Testis (tissue), 3 donors: Measurements from ENCODE around the gene ARL4D. TPM values are rescaled to one million over a fixed set of nuclear protein-coding genes. Genes with fewer than 3 reads are reported as not detected.

Experiments used
- DNase-seq: peaks from one replicate; pipeline ENCODE4 v3.0.0-alpha.2; 2019
- H3K27ac ChIP-seq, 2 donors: fragments of 200-600 bp; sonication (generic); one replicate each; pipeline ENCODE4 v1.5.1; 2019
- H3K27me3 ChIP-seq: fragments of 200-600 bp; sonication (generic); one replicate; pipeline ENCODE4 v1.5.1; 2019
- H3K36me3 ChIP-seq: fragments of 200-600 bp; sonication (generic); one replicate; pipeline ENCODE4 v1.5.1; 2017; ENCODE audit warnings: low read depth; ENCODE audit errors: missing control alignments
- H3K4me1 ChIP-seq: fragments of 200-600 bp; sonication (generic); one replicate; pipeline ENCODE4 v1.5.1; 2019
- H3K4me3 ChIP-seq, 2 donors: fragments of 200-600 bp; sonication (generic); one replicate each; pipeline ENCODE4 v1.5.1; 2017 to 2019
- H3K9me3 ChIP-seq: fragments of 200-600 bp; sonication (generic); one replicate; pipeline ENCODE4 v1.5.1; 2017
- POLR2A ChIP-seq: fragments of 450-650 bp; IDR thresholded peaks from one replicate; pipeline ENCODE4 v1.6.1; 2017; ENCODE audit warnings: antibody characterized with exemption, mild to moderate bottlenecking, moderate library complexity
- WGBS, 2 donors: methylation state at CpG; one replicate each; pipeline ENCODE4 v1.1.5; 2018; 5-methylcytosine and 5-hydroxymethylcytosine counted together
- intact Hi-C: fragments of 100-400 bp; cut with DNase I; formaldehyde crosslinking; loops from one replicate; pipeline ENCODE4 v1.15.1; 2023; ENCODE audit warnings: low total_unique reads
- polyA plus RNA-seq: library from polyadenylated mRNA; stranded (reverse); fragments of 350-450 nt; fragmentation: Illumina TruSeq; extraction: RNeasy Lipid Tissue Mini Kit (QIAGEN cat#74804); gene quantifications from one replicate; pipeline ENCODE4 v1.2.3, GENCODE V29; 2014; ENCODE audit warnings: low read depth, low replicate concordance; ENCODE audit not compliant: insufficient read depth
- total RNA-seq, 2 donors: library from RNA; depleted of rRNA; stranded (reverse); fragments of >200 nt; gene quantifications; one replicate each; pipeline ENCODE4 v1.2.3, GENCODE V29; 2016
- TF ChIP-seq, protein P1 (sequence below), 3 experiments: fragments of 450-650 bp in 2 of 3; fragments of 200-600 bp in 1 of 3; sonication (generic) in 1 of 3; IDR thresholded peaks; one replicate each; pipeline ENCODE4 v1.5.1; 2016 to 2019; ENCODE audit warnings: antibody characterized with exemption in 3 of 3, mild to moderate bottlenecking in 2 of 3, moderate library complexity in 1 of 3

ARL4D gene
- total and polyA plus RNA-seq, 3 donors from 2014 or later: 26.5 to 48.2 (median 45.6) TPM

GRCh38 chr17:43381204-43381603, 17.6 kb upstream of the ARL4D start:
- TF ChIP-seq, protein P1, sequence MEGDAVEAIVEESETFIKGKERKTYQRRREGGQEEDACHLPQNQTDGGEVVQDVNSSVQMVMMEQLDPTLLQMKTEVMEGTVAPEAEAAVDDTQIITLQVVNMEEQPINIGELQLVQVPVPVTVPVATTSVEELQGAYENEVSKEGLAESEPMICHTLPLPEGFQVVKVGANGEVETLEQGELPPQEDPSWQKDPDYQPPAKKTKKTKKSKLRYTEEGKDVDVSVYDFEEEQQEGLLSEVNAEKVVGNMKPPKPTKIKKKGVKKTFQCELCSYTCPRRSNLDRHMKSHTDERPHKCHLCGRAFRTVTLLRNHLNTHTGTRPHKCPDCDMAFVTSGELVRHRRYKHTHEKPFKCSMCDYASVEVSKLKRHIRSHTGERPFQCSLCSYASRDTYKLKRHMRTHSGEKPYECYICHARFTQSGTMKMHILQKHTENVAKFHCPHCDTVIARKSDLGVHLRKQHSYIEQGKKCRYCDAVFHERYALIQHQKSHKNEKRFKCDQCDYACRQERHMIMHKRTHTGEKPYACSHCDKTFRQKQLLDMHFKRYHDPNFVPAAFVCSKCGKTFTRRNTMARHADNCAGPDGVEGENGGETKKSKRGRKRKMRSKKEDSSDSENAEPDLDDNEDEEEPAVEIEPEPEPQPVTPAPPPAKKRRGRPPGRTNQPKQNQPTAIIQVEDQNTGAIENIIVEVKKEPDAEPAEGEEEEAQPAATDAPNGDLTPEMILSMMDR (IDR thresholded peaks at IDR 0.05): no peak
- no peak for TF ChIP-seq POLR2A
- Histone ChIP-seq H3K4me1 (no peaks in the 10 kb centered on the region), H3K27me3 (no peaks in the 10 kb centered on the region), H3K36me3 (no peaks in the 10 kb centered on the region), H3K27ac (no peak overlapping the region), H3K4me3 (no peak overlapping the region), H3K9me3 (no peaks in the 10 kb centered on the region)
- DNase-seq: no peak
- intact Hi-C loops: no loop called here
- WGBS, 2 donors: 91 to 95% methylated on average over 3 of the region's 3 CpGs

DNA sequence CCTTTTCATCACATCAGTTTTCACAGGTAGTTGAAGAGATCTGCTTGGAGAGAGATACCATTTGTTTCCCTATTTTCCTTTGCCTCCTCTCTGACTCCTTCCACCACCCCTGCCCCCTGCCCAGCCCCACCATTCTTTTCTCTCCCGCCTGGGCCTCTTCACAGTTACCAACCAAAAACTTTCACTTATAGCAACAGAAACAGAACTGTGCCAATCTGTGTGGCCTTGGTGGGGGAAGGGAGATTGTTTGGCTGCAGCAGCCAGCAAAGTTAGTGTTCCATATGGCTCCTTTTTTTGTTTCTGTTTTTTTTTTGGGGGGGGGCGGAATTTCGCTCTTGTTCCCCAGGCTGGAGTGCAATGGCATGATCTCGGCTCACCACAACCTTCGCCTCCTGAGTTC, 17.2 kb upstream of the ARL4D start:
- no peaks in the 10 kb centered on the region for H3K27me3 ChIP-seq
- no peak overlapping the region for H3K27ac ChIP-seq
- no peak for TF ChIP-seq POLR2A
- TF ChIP-seq, protein P1 (IDR thresholded peaks at IDR 0.05): no peak
- WGBS, 2 donors: 77 to 85% methylated on average over 5 of the region's 5 CpGs
- H3K9me3 ChIP-seq: no peaks in the 10 kb centered on the region
- no peaks in the 10 kb centered on the region for H3K4me1 ChIP-seq
- DNase-seq: no peak
- intact Hi-C loops: no loop called here
- H3K36me3 ChIP-seq: no peaks in the 10 kb centered on the region
- no peak overlapping the region for H3K4me3 ChIP-seq

GRCh38 chr17:43382776-43383175, 16.0 kb upstream of the ARL4D start:
- Histone ChIP-seq H3K27ac (no peak overlapping the region), H3K36me3 (no peaks in the 10 kb centered on the region), H3K9me3 (no peaks in the 10 kb centered on the region), H3K27me3 (no peaks in the 10 kb centered on the region), H3K4me1 (no peaks in the 10 kb centered on the region), H3K4me3 (no peak overlapping the region)
- DNase-seq: no peak
- WGBS, 2 donors: 95 to 100% methylated on average over 2 of the region's 2 CpGs
- TF ChIP-seq, protein P1 (IDR thresholded peaks at IDR 0.05): no peak
- TF ChIP-seq POLR2A: no peak
- intact Hi-C loops: no loop called here

GRCh38 chr17:43383372-43383771, 15.4 kb upstream of the ARL4D start:
- Histone ChIP-seq H3K4me3 (no peak overlapping the region), H3K27me3 (no peaks in the 10 kb centered on the region), H3K4me1 (no peaks in the 10 kb centered on the region), H3K36me3 (no peaks in the 10 kb centered on the region), H3K27ac (no peak overlapping the region), H3K9me3 (no peaks in the 10 kb centered on the region)
- no peak for DNase-seq
- TF ChIP-seq, protein P1 (IDR thresholded peaks at IDR 0.05): no peak
- WGBS, 2 donors: 85 to 86% methylated on average over 3 of the region's 3 CpGs
- intact Hi-C loops: no loop called here

DNA sequence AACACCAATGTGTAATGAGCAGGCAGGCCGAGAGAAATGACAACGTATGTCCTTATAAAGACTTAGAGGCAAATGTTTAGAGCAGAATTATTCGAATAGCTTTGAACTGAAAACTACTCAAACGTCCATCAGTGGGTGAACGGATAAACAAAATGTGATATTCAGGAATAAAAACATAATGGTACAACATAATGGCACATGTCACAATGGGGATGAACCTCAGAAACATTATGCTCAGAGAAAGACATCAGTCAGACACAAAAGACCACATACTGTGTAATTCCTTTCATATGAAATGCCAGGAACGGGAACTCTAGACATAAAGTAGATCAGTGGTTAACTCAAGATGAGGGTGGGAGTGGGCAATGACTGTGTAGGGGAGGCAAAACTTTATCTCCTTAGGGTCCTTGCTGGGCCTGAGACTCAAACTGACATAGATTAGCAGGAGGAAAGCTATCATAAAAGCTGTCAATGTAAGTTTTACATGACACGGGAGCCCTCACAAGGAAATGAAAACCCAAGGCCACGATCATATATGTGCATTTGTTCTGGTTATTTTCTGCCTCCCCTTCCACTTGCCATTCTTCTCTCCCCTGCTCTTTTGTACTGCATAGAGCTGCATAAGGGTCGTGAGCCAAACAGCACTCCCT, 14.8 kb upstream of the ARL4D start:
- TF ChIP-seq POLR2A: no peak
- TF ChIP-seq, protein P1 (IDR thresholded peaks at IDR 0.05): no peak
- Histone ChIP-seq H3K4me1 (no peaks in the 10 kb centered on the region), H3K9me3 (no peaks in the 10 kb centered on the region), H3K27ac (no peak overlapping the region), H3K27me3 (no peaks in the 10 kb centered on the region), H3K4me3 (no peak overlapping the region), H3K36me3 (no peaks in the 10 kb centered on the region)
- 69 to 74% methylated on average over 9 of the region's 9 CpGs for WGBS, 2 donors
- no peak for DNase-seq
- intact Hi-C loops: no loop called here
